Activated CD8-positive, alpha-beta memory T cell treated with anti-CD3 and anti-CD28 coated beads for 48 hours (primary cell): ENCODE results near the gene AP2B1.

Source experiments
- DNase-seq, 3 experiments: peaks; one replicate each; pipeline ENCODE4 v3.0.0-alpha.2; 2020; ENCODE audit warnings: low read depth in 2 of 3, low spot score in 2 of 3

The AP2B1 gene

GRCh38 chr17:35768797-35769196, 181.7 kb downstream of the AP2B1 start:
- no peak for DNase-seq

DNA sequence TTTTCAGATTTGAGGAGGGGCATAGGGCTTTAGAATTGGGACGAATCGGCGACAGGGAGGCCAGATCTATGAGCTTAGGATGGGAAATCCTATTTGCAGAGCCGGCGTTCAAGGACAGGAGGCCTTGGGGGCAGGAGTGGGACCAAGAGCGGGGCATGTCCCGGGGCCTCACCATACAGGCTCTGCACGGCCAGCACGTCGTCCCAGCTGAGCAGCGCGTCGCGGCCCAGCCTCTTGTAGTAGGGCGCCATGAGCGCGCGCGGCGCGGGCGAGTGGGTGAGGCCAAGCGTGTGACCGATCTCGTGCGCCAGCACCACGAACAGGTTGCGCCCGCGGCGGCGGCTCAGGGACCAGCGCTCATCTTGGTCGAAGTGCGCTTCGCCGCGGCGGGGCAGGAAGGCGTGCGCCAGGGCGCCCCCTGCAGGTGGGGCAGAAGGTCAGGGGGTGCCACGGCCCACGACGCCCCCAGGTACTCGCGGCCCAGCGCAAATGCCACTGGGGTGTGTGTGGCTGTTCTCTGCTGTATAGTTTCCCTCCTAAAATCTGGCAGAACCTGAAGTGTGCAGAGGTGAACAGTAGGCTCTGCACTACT, 182.9 kb downstream of the AP2B1 start:
- no peak for DNase-seq

DNA sequence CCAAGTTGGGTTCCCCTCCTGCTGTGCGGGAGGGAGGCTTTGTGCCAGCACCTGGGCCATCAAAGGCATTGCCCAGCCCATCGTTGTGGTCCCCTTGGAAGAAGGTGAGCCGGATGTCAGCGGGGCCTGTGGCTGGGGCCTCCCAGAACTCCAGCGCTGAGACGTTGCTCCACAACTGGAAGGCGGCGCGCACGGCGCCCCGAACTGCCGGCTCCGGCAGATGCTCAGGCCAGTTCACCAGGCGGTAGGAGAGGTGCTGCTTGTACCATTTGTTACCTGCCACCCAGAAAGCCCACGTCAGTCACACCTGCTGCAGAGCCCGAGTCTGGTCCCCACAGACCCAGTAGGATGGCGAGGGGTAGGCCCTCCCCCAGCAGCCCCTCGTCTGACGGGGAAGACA, 186.0 kb downstream of the AP2B1 start:
- no peak for DNase-seq

- DNase-seq: no peak
Measured at GRCh38 chr17:35773679-35774425, 186.7 kb downstream of the AP2B1 start.

DNA sequence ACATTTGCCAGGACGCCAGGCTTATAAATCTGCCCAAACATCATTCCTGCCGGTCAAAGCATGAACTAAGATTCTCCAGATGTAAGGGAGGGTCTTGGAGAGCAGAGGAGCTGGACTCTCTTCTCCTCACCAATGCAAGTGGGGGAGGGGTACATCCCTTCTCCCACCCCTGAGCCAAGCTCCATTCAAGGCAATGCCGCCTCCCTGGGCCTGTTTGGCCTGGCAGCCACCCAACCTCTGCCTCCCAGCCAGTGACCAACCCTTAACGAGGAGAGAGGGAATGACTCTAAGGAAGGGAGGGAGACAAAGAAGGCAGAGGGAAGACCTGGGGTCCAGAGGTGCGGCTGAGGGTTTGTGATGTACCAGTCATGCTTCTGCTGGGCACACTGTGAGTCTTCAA, 187.4 kb downstream of the AP2B1 start:
- DNase-seq: no peak

GRCh38 chr17:35775039-35775438, 187.9 kb downstream of the AP2B1 start:
- no peak for DNase-seq

DNA sequence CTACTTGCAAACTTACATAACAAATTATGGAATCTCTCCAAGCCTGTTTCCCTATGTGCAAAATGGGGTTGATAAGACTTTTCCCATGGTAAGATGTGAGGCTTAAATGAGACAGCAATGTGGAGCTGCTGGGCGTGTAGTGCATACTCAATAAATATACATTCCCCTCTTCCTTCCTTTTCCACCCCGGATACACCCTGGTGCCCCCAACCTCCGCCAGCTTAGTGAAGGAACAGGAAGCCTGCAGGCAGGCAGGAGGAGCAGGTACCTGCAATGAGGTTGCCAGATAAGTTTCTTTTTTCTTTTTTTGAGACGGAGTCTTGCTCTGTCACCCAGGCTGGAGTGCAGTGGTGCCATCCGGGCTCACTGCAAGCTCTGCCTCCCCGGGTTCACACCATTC, 188.5 kb downstream of the AP2B1 start:
- no peak for DNase-seq
